ENCODE data around the gene LRRFIP1.

LRRFIP1 gene

GRCh38 chr2:237798236-237799059, 171.1 kb downstream of the LRRFIP1 start, which contains the start of gene RBM44:
Gene RBM44 (plus strand): TSS chr2:237798779. CDS start chr2:237813610, 14,831 bp downstream.
- no peak for DNase-seq

- DNase-seq = no peak
These were observed 171.7 kb downstream of the LRRFIP1 start for GRCh38 chr2:237799060-237799428.

GRCh38 chr2:237801466-237801865, 174.1 kb downstream of the LRRFIP1 start:
- DNase-seq = no peak

GRCh38 chr2:237806334-237806733, 178.9 kb downstream of the LRRFIP1 start:
- no peak for DNase-seq

GRCh38 chr2:237815637-237816036, 188.2 kb downstream of the LRRFIP1 start:
- no peak for DNase-seq

- no peak for DNase-seq
These were observed 189.1 kb downstream of the LRRFIP1 start for GRCh38 chr2:237816531-237816930.

GRCh38 chr2:237818066-237818473, 190.7 kb downstream of the LRRFIP1 start:
- no peak for DNase-seq

- no peak for DNase-seq
These were observed 191.8 kb downstream of the LRRFIP1 start for GRCh38 chr2:237819231-237819630.

- DNase-seq = no peak
These were observed 193.0 kb downstream of the LRRFIP1 start for GRCh38 chr2:237820421-237820820.

GRCh38 chr2:237823544-237823943, 196.2 kb downstream of the LRRFIP1 start:
- DNase-seq = no peak

- DNase-seq = no peak
These were observed 196.7 kb downstream of the LRRFIP1 start for GRCh38 chr2:237824085-237824484.

- no peak for DNase-seq
These were observed 200.1 kb downstream of the LRRFIP1 start for GRCh38 chr2:237827421-237827987.
